ENCODE results near the gene SLC41A3.

DNA sequence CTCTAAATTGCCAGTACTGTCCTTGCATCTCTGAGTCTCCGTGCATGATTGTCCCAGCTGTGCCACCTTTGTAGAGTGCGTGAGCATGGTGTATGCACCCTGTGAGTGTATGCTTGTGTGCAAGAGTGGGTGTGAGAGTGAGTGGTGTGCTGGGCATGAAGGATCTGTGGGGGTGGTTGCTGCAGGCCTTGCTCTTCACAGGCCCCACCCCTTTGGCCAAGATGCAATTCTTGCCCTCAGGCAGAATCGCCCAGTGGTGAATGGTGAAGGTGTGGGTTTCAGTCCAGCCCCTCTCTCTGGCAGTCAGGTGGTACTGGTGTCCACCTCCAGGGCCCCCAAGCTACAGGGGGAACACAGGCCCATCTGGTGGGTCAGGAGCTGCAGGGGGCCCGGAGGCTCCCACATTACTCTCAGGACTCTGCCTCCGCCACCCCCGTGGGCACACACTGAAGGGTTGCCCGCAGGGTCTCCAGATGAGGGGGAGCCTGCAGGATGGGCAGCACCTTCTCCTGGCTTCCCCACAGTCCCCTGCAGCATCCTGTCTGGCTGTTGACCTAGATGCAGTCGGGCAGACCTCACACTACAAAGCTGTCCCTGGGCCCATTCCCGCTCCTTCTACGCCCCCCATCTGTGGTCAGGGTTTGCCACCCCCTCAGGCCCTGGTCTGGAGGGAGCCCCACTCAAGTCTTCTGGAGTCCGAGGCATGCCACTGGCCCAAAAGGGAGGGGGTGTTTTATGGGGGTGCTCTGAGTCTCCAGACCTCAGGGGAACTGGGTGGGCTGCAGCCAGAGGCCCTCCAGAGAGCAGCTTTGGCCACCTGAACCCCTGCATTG is 123.3 kb downstream of the SLC41A3 start:
- TF ChIP-seq, protein P1, sequence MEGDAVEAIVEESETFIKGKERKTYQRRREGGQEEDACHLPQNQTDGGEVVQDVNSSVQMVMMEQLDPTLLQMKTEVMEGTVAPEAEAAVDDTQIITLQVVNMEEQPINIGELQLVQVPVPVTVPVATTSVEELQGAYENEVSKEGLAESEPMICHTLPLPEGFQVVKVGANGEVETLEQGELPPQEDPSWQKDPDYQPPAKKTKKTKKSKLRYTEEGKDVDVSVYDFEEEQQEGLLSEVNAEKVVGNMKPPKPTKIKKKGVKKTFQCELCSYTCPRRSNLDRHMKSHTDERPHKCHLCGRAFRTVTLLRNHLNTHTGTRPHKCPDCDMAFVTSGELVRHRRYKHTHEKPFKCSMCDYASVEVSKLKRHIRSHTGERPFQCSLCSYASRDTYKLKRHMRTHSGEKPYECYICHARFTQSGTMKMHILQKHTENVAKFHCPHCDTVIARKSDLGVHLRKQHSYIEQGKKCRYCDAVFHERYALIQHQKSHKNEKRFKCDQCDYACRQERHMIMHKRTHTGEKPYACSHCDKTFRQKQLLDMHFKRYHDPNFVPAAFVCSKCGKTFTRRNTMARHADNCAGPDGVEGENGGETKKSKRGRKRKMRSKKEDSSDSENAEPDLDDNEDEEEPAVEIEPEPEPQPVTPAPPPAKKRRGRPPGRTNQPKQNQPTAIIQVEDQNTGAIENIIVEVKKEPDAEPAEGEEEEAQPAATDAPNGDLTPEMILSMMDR (tag by site-specific recombination; IDR thresholded peaks at IDR 0.05): no peak
- no peak for TF ChIP-seq ZEB2 (tag by site-specific recombination; IDR thresholded peaks at IDR 0.05)
- TF ChIP-seq, protein P2, sequence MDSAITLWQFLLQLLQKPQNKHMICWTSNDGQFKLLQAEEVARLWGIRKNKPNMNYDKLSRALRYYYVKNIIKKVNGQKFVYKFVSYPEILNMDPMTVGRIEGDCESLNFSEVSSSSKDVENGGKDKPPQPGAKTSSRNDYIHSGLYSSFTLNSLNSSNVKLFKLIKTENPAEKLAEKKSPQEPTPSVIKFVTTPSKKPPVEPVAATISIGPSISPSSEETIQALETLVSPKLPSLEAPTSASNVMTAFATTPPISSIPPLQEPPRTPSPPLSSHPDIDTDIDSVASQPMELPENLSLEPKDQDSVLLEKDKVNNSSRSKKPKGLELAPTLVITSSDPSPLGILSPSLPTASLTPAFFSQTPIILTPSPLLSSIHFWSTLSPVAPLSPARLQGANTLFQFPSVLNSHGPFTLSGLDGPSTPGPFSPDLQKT (IDR thresholded peaks at IDR 0.05; ENCODE audit: borderline replicate concordance, low read depth, low read length): no peak
- no peak for TF ChIP-seq ZNF366 (tag by site-specific recombination; conservative IDR thresholded peaks at IDR 0.05)
- no peak for TF ChIP-seq ZBTB1 (tag by site-specific recombination; IDR thresholded peaks at IDR 0.05)
- TF ChIP-seq, protein P3, sequence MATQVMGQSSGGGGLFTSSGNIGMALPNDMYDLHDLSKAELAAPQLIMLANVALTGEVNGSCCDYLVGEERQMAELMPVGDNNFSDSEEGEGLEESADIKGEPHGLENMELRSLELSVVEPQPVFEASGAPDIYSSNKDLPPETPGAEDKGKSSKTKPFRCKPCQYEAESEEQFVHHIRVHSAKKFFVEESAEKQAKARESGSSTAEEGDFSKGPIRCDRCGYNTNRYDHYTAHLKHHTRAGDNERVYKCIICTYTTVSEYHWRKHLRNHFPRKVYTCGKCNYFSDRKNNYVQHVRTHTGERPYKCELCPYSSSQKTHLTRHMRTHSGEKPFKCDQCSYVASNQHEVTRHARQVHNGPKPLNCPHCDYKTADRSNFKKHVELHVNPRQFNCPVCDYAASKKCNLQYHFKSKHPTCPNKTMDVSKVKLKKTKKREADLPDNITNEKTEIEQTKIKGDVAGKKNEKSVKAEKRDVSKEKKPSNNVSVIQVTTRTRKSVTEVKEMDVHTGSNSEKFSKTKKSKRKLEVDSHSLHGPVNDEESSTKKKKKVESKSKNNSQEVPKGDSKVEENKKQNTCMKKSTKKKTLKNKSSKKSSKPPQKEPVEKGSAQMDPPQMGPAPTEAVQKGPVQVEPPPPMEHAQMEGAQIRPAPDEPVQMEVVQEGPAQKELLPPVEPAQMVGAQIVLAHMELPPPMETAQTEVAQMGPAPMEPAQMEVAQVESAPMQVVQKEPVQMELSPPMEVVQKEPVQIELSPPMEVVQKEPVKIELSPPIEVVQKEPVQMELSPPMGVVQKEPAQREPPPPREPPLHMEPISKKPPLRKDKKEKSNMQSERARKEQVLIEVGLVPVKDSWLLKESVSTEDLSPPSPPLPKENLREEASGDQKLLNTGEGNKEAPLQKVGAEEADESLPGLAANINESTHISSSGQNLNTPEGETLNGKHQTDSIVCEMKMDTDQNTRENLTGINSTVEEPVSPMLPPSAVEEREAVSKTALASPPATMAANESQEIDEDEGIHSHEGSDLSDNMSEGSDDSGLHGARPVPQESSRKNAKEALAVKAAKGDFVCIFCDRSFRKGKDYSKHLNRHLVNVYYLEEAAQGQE (tag by site-specific recombination; IDR thresholded peaks at IDR 0.05): no peak
- TF ChIP-seq, protein P4, sequence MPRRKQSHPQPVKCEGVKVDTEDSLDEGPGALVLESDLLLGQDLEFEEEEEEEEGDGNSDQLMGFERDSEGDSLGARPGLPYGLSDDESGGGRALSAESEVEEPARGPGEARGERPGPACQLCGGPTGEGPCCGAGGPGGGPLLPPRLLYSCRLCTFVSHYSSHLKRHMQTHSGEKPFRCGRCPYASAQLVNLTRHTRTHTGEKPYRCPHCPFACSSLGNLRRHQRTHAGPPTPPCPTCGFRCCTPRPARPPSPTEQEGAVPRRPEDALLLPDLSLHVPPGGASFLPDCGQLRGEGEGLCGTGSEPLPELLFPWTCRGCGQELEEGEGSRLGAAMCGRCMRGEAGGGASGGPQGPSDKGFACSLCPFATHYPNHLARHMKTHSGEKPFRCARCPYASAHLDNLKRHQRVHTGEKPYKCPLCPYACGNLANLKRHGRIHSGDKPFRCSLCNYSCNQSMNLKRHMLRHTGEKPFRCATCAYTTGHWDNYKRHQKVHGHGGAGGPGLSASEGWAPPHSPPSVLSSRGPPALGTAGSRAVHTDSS (tag by site-specific recombination; IDR thresholded peaks at IDR 0.05): no peak
- no peak for TF ChIP-seq ZNF324 (tag by site-specific recombination; IDR thresholded peaks at IDR 0.05)
- TF ChIP-seq, protein P5, sequence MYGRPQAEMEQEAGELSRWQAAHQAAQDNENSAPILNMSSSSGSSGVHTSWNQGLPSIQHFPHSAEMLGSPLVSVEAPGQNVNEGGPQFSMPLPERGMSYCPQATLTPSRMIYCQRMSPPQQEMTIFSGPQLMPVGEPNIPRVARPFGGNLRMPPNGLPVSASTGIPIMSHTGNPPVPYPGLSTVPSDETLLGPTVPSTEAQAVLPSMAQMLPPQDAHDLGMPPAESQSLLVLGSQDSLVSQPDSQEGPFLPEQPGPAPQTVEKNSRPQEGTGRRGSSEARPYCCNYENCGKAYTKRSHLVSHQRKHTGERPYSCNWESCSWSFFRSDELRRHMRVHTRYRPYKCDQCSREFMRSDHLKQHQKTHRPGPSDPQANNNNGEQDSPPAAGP (tag by site-specific recombination; IDR thresholded peaks at IDR 0.05): no peak
- no peak for TF ChIP-seq ZNF394 (tag by site-specific recombination; IDR thresholded peaks at IDR 0.05; ENCODE audit: borderline replicate concordance)
- TF ChIP-seq MEIS1 (CRISPR knock-in tag; IDR thresholded peaks at IDR 0.05; ENCODE audit: borderline replicate concordance): no peak
- TF ChIP-seq TCF7L2 (IDR thresholded peaks at IDR 0.05; ENCODE audit: borderline replicate concordance, low read depth, low read length): no peak
- TF ChIP-seq ZBTB21 (tag by site-specific recombination; IDR thresholded peaks at IDR 0.05): no peak
- no peak for TF ChIP-seq GLIS1 (tag by site-specific recombination; IDR thresholded peaks at IDR 0.05)

Measured in HEK293 (cell line).